Lower leg skin (tissue), 3 donors: ENCODE results near the gene CACNA1F.

ENCODE experiments used
- CTCF ChIP-seq, 3 donors: fragments of 450-650 bp; IDR thresholded peaks; one replicate each; pipeline ENCODE4 v1.5.1; 2016; ENCODE audit warnings: antibody characterized with exemption in 3 of 3, mild to moderate bottlenecking in 3 of 3, moderate library complexity in 2 of 3
- POLR2A ChIP-seq, 2 donors: fragments of 450-650 bp; IDR thresholded peaks; one replicate each; pipeline ENCODE4 v1.6.1; 2016 to 2017; ENCODE audit warnings: antibody characterized with exemption in 2 of 2, mild to moderate bottlenecking in 1 of 2, moderate library complexity in 1 of 2

GRCh38 chrX:49212861-49213260 lies 20.3 kb downstream of the CACNA1F start:
- TF ChIP-seq POLR2A (IDR thresholded peaks at IDR 0.05) (no peak), CTCF (IDR thresholded peaks at IDR 0.05) (no peak)
